Activated CD8-positive, alpha-beta T cell treated with anti-CD3 and anti-CD28 coated beads for 36 hours (primary cell): ENCODE results near the gene CYB561D2. TPM values are rescaled to one million over a fixed set of nuclear protein-coding genes. Genes with fewer than 3 reads are reported as not detected.
A peak's percentile ranks its signal among the peaks of the same experiment; 100 is the strongest.

ENCODE experiments used
- ATAC-seq: fragments of 200-7000 bp; cut with Tn5 transposase; one replicate; pipeline ENCODE4 v1.10.0; 2021; ENCODE audit warnings: mild to moderate bottlenecking, moderate library complexity
- CTCF ChIA-PET: fragments of 350-600 bp; sonication (Branson Sonifier 250); formaldehyde crosslinking; loops from one replicate; lab custom pipeline; 2021; ENCODE audit warnings: antibody characterized with exemption; lab: Charles Lee
- POLR2A ChIA-PET: fragments of 350-600 bp; sonication (Branson Sonifier 250); formaldehyde crosslinking; loops from one replicate; lab custom pipeline; 2021; ENCODE audit warnings: antibody characterized with exemption; lab: Charles Lee
- DNase-seq: peaks from one replicate; pipeline ENCODE4 v3.0.0-alpha.2; 2020
- H3K27ac Mint-ChIP-seq: one replicate; pipeline ENCODE4 v1.8.0; 2021; ENCODE audit warnings: mild to moderate bottlenecking, mixed read lengths
- H3K27me3 Mint-ChIP-seq: one replicate; pipeline ENCODE4 v1.8.0; 2021; ENCODE audit warnings: mixed read lengths
- H3K36me3 Mint-ChIP-seq: one replicate; pipeline ENCODE4 v1.8.0; 2021; ENCODE audit warnings: low read depth, mixed read lengths
- H3K4me1 Mint-ChIP-seq: one replicate; pipeline ENCODE4 v1.8.0; 2021; ENCODE audit warnings: low read depth, mixed read lengths
- H3K4me3 Mint-ChIP-seq: one replicate; pipeline ENCODE4 v1.8.0; 2021; ENCODE audit warnings: mild to moderate bottlenecking, moderate library complexity, mixed read lengths
- H3K9me3 Mint-ChIP-seq: one replicate; pipeline ENCODE4 v1.8.0; 2021; ENCODE audit warnings: mixed read lengths
- intact Hi-C: fragments of 100-400 bp; cut with micrococcal nuclease; formaldehyde crosslinking; loops from one replicate; pipeline ENCODE4 v1.10.0; 2022
- total RNA-seq, 2 experiments: library from RNA; stranded (reverse); gene quantifications; one replicate each; pipeline ENCODE4 v1.2.3, GENCODE V29; 2021
- TF ChIP-seq, protein P1 (sequence below): fragments of 200-600 bp; IDR thresholded peaks from one replicate; pipeline ENCODE4 v1.8.0; 2022; ENCODE audit warnings: antibody characterized with exemption, mild to moderate bottlenecking

The CYB561D2 gene
- total RNA-seq, 2 experiments from 2014 or later = 17.1 to 18.2 TPM

DNA sequence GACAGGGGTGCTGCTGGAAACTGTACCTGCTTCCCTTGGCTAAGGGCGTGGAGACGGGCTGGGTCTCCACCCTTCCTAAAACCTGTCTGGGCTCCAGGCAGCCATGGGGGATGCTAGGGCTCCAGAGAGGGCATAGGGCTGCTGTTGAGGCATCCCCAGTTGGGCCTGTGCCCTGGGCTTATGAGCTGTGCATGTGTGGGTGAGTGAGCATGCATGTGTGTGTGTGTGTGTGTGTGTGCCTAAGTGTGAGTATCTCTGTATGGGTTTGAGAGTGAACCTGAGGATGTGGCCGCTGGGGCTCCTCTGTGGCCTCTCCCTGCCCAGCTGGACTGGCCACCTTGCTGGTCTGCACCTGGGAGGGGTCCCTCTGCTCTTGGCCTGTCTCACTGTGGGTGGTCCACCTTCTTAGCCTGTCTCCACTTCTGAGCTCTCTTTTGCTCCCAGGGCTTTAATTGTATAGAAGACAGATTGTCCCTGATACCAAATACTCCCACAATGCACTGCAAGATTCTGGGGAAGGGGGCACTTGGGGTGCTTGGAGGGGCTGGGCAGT is 20.5 kb downstream of the CYB561D2 start:
- Mint-ChIP-seq H3K27ac (no peak overlapping the region), H3K27me3 (no peaks in the 10 kb centered on the region), H3K36me3 (no peaks in the 10 kb centered on the region), H3K9me3 (no peaks in the 10 kb centered on the region), H3K4me3 (no peak overlapping the region), H3K4me1 (peaks cover 11% of the 10 kb centered on the region)
- TF ChIP-seq, protein P1, sequence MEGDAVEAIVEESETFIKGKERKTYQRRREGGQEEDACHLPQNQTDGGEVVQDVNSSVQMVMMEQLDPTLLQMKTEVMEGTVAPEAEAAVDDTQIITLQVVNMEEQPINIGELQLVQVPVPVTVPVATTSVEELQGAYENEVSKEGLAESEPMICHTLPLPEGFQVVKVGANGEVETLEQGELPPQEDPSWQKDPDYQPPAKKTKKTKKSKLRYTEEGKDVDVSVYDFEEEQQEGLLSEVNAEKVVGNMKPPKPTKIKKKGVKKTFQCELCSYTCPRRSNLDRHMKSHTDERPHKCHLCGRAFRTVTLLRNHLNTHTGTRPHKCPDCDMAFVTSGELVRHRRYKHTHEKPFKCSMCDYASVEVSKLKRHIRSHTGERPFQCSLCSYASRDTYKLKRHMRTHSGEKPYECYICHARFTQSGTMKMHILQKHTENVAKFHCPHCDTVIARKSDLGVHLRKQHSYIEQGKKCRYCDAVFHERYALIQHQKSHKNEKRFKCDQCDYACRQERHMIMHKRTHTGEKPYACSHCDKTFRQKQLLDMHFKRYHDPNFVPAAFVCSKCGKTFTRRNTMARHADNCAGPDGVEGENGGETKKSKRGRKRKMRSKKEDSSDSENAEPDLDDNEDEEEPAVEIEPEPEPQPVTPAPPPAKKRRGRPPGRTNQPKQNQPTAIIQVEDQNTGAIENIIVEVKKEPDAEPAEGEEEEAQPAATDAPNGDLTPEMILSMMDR = no peak
- intact Hi-C loops = no loop called here
- CTCF ChIA-PET = no interaction called here
- ATAC-seq (no peak), DNase-seq (no peak)
- POLR2A ChIA-PET = interaction anchor here (0.8 kb wide), 1 partner anchor 237 kb away, joined by 4 read pairs; no protein-coding TSS in a partner anchor

DNA sequence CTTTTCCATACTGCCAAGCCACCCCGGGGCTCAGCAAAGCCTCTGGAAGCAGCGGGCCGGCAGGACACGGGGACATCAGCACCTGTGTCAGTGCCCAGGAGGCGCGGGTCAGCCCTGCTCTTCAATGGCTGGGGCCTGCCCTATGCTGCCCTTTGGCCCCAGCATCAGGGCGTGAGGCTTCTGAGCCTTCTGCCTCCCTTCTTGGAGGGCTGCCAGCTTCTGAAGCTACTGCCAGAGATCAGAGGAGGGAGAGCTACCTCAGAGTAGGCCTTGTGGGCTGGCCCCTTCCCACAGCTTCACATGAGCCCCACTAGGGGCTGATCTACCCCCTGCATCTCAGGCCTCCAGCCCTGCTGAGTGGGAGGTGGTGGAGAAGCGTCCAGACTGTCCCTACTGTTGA is 21.7 kb downstream of the CYB561D2 start:
- CTCF ChIA-PET = no interaction called here
- DNase-seq (no peak), ATAC-seq (peak; percentile 12)
- Mint-ChIP-seq H3K4me3 (no peak overlapping the region), H3K9me3 (no peaks in the 10 kb centered on the region), H3K27ac (no peak overlapping the region), H3K4me1 (peaks cover 7% of the 10 kb centered on the region), H3K27me3 (no peaks in the 10 kb centered on the region), H3K36me3 (no peaks in the 10 kb centered on the region)
- TF ChIP-seq, protein P1 = no peak
- intact Hi-C loops = no loop called here
- POLR2A ChIA-PET = no interaction called here

DNA sequence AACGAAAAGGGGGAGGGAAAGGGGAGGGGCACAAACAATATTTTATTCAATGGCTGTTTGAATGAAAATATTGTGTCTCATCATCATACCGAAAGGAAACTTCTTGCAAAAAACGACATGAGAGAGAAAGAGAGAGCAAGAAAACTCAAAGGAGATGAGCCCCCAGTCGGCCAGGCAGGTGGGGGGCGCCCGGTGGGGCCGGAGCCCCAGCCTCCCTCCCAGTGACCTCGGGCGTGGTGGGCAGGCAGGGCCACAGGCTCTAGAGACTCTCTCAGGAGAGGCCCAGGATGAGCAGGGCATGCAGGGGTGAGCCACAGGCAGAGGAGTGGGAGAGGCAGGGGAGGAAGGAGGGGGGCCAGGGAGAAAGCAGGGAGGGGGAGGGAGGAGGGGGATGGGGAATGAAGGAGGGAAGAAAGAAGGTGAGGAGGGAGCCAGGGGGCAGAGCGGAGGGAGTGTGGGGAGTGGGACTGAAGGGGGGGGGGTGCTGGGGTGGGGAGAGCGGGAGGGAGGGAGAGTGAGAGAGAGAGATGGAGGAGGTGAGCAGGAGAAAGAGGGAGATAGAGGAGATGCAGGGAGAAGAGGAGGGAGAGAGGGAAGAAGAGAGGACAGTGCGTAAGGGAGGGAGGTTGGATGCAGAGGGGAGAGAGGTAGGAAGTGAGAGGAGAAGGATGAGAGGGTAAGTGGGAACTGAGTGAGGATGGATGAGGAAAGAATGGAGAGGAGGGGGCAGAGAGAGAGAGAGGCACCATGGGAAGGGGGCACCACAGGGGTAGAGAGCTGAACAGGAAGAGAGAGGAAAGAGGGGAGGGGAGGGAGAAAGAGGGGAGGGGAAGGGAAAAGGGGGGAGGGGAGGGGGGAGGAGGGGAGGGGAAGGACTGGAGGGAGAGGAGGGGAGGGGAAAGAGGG is 22.7 kb downstream of the CYB561D2 start:
- no peaks in the 10 kb centered on the region for H3K27me3 Mint-ChIP-seq
- no peaks in the 10 kb centered on the region for H3K36me3 Mint-ChIP-seq
- H3K4me1 Mint-ChIP-seq = peaks cover 7% of the 10 kb centered on the region
- CTCF ChIA-PET = no interaction called here
- no peak for ATAC-seq
- intact Hi-C loops = no loop called here
- no peak for DNase-seq
- no peak overlapping the region for H3K4me3 Mint-ChIP-seq
- H3K27ac Mint-ChIP-seq = no peak overlapping the region
- TF ChIP-seq, protein P1 = no peak
- H3K9me3 Mint-ChIP-seq = no peaks in the 10 kb centered on the region
- POLR2A ChIA-PET = no interaction called here

DNA sequence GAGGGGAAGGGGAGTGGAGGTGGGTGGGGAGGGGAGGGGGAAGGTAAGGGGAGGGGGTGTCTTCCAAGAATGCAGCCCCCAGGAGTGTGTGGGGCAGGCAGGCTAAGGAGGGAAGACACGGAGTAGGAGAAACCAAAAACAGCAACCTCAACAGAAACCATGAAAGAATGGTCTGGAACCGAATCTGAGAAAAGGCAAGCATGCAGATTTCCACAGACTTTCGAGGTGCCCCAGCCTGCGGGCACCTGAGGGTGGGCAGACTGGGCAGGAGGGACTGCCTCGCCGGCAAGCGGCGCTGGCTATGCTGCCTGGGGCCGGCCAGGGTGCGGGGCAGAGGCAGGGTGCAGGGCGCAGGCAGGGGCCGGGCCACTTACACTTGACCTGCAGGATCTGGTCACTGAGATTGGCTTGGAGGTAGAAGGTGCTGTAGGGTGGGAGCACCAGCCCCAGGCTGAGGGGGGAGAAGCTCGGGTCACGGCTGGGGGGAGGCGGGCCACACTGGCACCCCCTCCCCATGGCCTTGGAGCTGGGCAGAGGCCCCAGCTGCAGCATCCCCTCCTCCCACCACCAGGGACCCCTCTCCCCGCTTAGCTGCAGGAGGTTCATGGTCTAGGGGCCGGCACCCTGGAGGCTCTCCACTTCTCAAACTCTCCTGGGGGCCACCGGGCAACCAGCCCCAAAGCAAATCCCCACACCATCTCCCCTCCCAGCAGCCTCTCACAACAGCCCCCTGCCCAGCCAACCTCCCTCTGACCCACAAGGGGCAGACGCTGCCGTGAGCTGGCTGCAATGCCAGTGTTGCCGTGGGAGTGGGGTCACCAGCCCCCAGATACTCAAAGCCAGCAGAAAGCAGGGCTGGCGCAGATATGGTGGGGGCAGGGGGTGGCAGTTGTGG is 23.9 kb downstream of the CYB561D2 start:
- H3K27ac Mint-ChIP-seq = no peak overlapping the region
- peaks cover 5% of the 10 kb centered on the region for H3K4me1 Mint-ChIP-seq
- ATAC-seq (no peak), DNase-seq (no peak)
- TF ChIP-seq, protein P1 = no peak
- H3K27me3 Mint-ChIP-seq = no peaks in the 10 kb centered on the region
- no peaks in the 10 kb centered on the region for H3K9me3 Mint-ChIP-seq
- ChIA-PET CTCF (no interaction called here), POLR2A (no interaction called here)
- no peaks in the 10 kb centered on the region for H3K36me3 Mint-ChIP-seq
- intact Hi-C loops = no loop called here
- H3K4me3 Mint-ChIP-seq = no peak overlapping the region
